Cardiac fibroblast (primary cell): ENCODE data around the gene GABRG3.

Experiments used
- DNase-seq, 2 donors: peaks; one replicate each; pipeline versions ENCODE4 v3.0.0 to v3.0.0-alpha.2; 2010; ENCODE audit warnings: low read depth in 2 of 2
- H3K4me3 ChIP-seq, 2 donors: replicated peaks in 1 of 2; 1 replicate in 1 of 2; 2 replicates in 1 of 2; pipeline ENCODE4 v1.5.1; 2011; ENCODE audit warnings: low read depth in 2 of 2, low read length in 2 of 2, mild to moderate bottlenecking in 2 of 2, moderate library complexity in 1 of 2
- CTCF ChIP-seq: IDR thresholded peaks from one replicate; pipeline ENCODE4 v1.5.1; 2011; ENCODE audit warnings: low read depth, mild to moderate bottlenecking, low read length, inconsistent platforms

The GABRG3 gene

GRCh38 chr15:27323801-27324200, 352.8 kb downstream of the GABRG3 start:
- no peak for DNase-seq
- TF ChIP-seq CTCF, result no peak
- H3K4me3 ChIP-seq, result no peak overlapping the region

DNA sequence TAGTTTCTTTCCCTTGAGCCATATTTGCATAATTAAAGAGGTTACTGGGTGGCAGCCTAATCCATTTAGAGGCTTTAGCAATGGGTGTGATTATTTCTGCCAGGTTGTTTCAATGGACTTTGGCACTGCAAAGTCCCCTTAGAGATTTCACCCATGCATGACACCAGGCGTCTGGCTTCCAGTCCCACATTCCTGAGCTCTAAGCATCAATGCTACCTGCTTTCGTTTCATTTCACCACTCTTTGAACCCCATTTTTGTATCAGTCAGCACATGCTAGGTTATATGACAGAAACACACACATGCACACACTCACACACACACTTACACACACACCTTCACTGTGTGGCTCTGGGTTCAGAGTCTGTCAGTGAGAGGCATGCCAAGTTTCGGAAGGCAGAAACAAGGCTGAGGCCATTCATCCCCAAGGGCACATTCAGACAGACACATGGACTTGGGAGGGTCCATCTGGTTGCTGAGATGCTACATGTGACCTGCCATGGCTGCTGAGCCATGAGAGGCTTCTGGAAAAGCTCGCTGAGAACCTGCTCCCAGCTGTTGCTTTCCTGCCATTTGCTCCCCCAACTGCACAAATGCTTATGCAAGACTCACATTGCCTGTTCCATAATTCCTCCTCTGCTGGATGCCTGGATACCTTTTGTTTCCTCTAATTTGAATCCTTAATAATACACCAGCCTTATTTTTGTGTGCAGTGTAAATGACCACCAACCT, 354.1 kb downstream of the GABRG3 start:
- no peak for DNase-seq
- H3K4me3 ChIP-seq, result no peak overlapping the region
- no peak for TF ChIP-seq CTCF

GRCh38 chr15:27327467-27328025, 356.6 kb downstream of the GABRG3 start:
- no peak overlapping the region for H3K4me3 ChIP-seq
- TF ChIP-seq CTCF, result no peak
- no peak for DNase-seq

DNA sequence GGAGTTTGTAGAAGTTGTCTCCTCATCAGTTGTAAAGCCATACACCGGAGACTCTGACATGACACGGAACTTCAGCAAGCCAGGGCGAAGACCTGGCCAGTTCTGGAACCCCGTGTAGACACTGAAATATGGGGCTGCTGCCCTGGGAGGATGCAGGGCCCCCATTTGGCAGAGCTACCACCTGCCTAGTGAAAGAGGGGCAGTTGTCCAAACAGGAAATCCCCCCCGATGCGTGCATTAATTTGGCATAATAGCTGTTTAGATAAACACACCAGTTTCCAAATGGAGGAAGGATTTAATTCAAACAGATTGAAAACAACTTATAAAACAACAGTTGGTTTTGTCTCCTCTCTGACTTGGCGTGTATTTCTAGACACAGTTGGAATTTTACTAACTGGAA, 357.2 kb downstream of the GABRG3 start:
- DNase-seq, result no peak
- H3K4me3 ChIP-seq, result no peak overlapping the region
- no peak for TF ChIP-seq CTCF

DNA sequence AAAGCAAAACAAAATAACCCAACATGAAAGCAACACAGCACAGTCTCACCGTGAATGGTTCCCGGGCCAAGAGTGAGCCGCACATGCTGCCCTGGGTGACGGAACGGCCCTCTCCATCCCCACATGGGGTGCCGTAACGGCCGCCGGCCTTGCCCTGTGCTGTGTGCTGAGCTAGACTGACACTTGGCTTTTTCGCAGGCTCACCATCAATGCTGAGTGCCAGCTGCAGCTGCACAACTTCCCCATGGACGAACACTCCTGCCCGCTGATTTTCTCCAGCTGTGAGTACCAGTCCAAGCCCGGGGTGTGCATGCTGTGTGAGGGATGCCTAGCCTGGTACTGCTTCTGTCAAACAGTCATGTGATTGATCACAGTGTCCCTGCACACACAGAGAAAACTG, 357.6 kb downstream of the GABRG3 start:
- DNase-seq, result no peak
- H3K4me3 ChIP-seq, result no peak overlapping the region
- TF ChIP-seq CTCF, result no peak

GRCh38 chr15:27330326-27330725, 359.3 kb downstream of the GABRG3 start:
- TF ChIP-seq CTCF, result no peak
- H3K4me3 ChIP-seq, result no peak overlapping the region
- no peak for DNase-seq
